Right lobe of liver (tissue), 6 donors: Measurements from ENCODE around the gene CACNA2D3. TPM values are rescaled to one million over a fixed set of nuclear protein-coding genes. Genes with fewer than 3 reads are reported as not detected.

Experiments used
- ATAC-seq, 4 donors: fragments of 200-7000 bp; cut with Tn5 transposase; one replicate each; pipeline ENCODE4 v1.9.1; 2020; ENCODE audit warnings: mild to moderate bottlenecking in 4 of 4, moderate library complexity in 4 of 4
- DNase-seq, 3 donors: peaks; one replicate each; pipeline ENCODE4 v3.0.0-alpha.2; 2020
- H3K27ac ChIP-seq, 3 donors: fragments of 200-600 bp; one replicate each; pipeline ENCODE4 v1.8.0; 2022
- H3K27me3 ChIP-seq, 2 donors: fragments of 200-600 bp; one replicate each; pipeline ENCODE4 v1.8.0; 2022
- H3K36me3 ChIP-seq, 4 donors: fragments of 200-600 bp; sonication (generic) in 1 of 4; one replicate each; pipeline versions ENCODE4 v1.5.1 to v1.8.0; 2017 to 2022; ENCODE audit warnings: control low read depth in 1 of 4
- H3K4me1 ChIP-seq, 4 donors: fragments of 200-600 bp; sonication (generic) in 1 of 4; one replicate each; pipeline versions ENCODE4 v1.5.1 to v1.8.0; 2017 to 2022; ENCODE audit warnings: control low read depth in 1 of 4
- H3K4me3 ChIP-seq, 3 donors: fragments of 200-600 bp; one replicate each; pipeline ENCODE4 v1.8.0; 2022
- H3K9me3 ChIP-seq, 4 donors: fragments of 200-600 bp; sonication (generic) in 1 of 4; one replicate each; pipeline versions ENCODE4 v1.5.1 to v1.8.0; 2017 to 2022; ENCODE audit warnings: control low read depth in 1 of 4
- POLR2A ChIP-seq: fragments of 450-650 bp; IDR thresholded peaks from one replicate; pipeline ENCODE4 v1.6.1; 2017; ENCODE audit warnings: antibody characterized with exemption, mild to moderate bottlenecking
- WGBS: methylation state at CpG from one replicate; pipeline ENCODE4 v1.1.6; 2018; ENCODE audit warnings: low coverage, low lambda C conversion rate; ENCODE audit not compliant: insufficient coverage; ENCODE audit errors: missing lambda C conversion rate; 5-methylcytosine and 5-hydroxymethylcytosine counted together
- intact Hi-C, 2 donors: fragments of 100-400 bp; cut with DNase I; formaldehyde crosslinking; loops; one replicate each; pipeline versions ENCODE4 v1.11.2 to v1.14.1; 2022
- total RNA-seq, 6 experiments: library from RNA; depleted of rRNA in 2 of 6; stranded (reverse); fragments of >200 nt in 2 of 6; fragmentation: NEBNext Ultra II Directional in 3 of 6; extraction: Animal tissue kit (Norgen Biotek cat#: 25700) in 3 of 6; gene quantifications; one replicate each; pipeline versions ENCODE4 v1.1.0 to v1.2.4, GENCODE V29; 2016 to 2023
- TF ChIP-seq, protein P1 (sequence below), 4 donors: fragments of 200-600 bp in 3 of 4; fragments of 450-650 bp in 1 of 4; IDR thresholded peaks; one replicate each; pipeline versions ENCODE4 v1.5.1 to v1.8.0; 2016 to 2022; ENCODE audit warnings: antibody characterized with exemption in 4 of 4, mild to moderate bottlenecking in 2 of 4
- donor health status: DM: no; HTN: yes; CAD: no.
- donor health status: DM: no; HTN: no; CAD: no.
- donor health status: DM: no; HTN: no; CAD: no.
- donor health status: DM: no; HTN: yes; CAD: no.
- donor health status: DM: no; HTN: yes; CAD: no.

CACNA2D3 gene
- total RNA-seq, 6 experiments from 2014 or later = 0.28 to 0.87 TPM; not detected in 4

DNA sequence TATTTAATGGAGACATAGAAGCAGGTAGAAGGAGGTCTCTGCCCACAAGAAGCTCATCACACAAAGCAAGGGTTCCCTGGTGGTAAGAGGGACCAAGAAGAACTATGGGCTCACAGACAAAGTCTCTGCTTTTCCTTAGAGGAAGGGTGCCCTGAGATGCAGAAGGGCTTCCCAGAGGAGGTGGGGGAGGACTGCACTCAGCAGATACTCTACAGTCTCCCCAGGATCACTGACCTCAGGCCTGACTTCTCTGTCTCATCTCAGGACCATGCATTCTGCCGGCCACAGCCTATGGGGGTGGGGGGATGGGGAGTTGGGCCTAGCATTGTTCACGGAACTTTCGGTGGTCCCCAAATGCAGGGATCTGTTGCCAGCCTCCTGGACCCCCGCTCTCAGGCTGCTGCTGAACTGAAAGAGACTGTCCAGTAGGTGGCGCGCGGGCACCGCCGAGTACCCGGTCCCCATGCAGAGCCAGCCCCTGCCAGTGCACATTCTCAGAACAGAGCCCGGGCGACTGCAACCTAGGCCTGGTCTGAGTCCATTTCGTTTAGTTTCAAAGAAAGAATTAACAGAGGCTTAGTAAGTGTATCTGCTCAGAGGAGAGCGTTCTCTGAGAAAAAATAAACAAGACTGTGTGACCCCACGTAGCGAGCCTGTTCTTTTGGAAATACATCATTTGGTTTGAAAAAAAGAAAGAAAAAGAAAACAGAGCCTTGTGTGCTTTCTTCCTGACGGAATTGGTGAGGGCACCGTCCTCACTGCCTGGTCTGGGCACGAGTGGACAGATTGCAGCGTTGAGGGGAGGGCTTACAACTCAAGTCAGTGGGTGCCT is 731.4 kb downstream of the CACNA2D3 start:
- Histone ChIP-seq H3K27ac (no peak overlapping the region), H3K4me1 (no peaks in the 10 kb centered on the region), H3K27me3 (no peaks in the 10 kb centered on the region), H3K36me3 (no peaks in the 10 kb centered on the region), H3K9me3 (no peaks in the 10 kb centered on the region), H3K4me3 (no peak overlapping the region)
- TF ChIP-seq, protein P1, sequence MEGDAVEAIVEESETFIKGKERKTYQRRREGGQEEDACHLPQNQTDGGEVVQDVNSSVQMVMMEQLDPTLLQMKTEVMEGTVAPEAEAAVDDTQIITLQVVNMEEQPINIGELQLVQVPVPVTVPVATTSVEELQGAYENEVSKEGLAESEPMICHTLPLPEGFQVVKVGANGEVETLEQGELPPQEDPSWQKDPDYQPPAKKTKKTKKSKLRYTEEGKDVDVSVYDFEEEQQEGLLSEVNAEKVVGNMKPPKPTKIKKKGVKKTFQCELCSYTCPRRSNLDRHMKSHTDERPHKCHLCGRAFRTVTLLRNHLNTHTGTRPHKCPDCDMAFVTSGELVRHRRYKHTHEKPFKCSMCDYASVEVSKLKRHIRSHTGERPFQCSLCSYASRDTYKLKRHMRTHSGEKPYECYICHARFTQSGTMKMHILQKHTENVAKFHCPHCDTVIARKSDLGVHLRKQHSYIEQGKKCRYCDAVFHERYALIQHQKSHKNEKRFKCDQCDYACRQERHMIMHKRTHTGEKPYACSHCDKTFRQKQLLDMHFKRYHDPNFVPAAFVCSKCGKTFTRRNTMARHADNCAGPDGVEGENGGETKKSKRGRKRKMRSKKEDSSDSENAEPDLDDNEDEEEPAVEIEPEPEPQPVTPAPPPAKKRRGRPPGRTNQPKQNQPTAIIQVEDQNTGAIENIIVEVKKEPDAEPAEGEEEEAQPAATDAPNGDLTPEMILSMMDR (IDR thresholded peaks at IDR 0.05) = peak; percentile 75 to 89 (median 86)
- TF ChIP-seq POLR2A = no peak
- DNase-seq (peak; percentile 76 to 79 (median 78)), ATAC-seq (peak; percentile 87 to 94 (median 91))
- WGBS = 32% methylated on average over 11 of the region's 20 CpGs
- intact Hi-C loops = loop anchor here (10.0 kb wide), 2 partner anchors 321 to 1401 kb away; no protein-coding TSS in a partner anchor

GRCh38 chr3:54856271-54856670 is 733.9 kb downstream of the CACNA2D3 start:
- WGBS = no CpG with 5 or more reads among the region's 1 CpG
- intact Hi-C loops = loop anchor here (10.0 kb wide), 2 partner anchors 319 to 1399 kb away; no protein-coding TSS in a partner anchor
- TF ChIP-seq POLR2A = no peak
- TF ChIP-seq, protein P1 (IDR thresholded peaks at IDR 0.05) = no peak
- H3K4me3 ChIP-seq = no peak overlapping the region
- H3K9me3 ChIP-seq = no peaks in the 10 kb centered on the region
- no peaks in the 10 kb centered on the region for H3K36me3 ChIP-seq
- H3K4me1 ChIP-seq = no peaks in the 10 kb centered on the region
- DNase-seq (no peak), ATAC-seq (no peak)
- no peaks in the 10 kb centered on the region for H3K27me3 ChIP-seq
- H3K27ac ChIP-seq = no peak overlapping the region

DNA sequence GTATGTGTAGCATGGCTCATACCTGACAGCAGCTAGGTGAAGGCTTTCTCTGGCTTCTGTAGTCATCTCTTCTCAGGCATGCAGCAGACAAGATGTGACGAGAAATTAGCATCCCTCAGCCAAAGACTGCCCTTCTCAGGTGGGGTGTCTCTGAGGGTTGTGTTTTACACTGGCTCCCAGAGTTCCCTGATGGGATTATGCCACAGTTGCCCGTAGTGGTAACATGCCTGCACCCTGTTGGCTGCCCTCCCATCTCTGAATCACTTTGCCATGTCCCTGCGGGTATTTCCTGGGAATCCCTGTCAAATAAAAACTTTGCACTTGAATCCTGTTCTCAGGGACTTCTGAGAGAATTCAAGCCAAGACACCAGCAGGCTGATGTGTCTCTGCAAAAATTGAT is 735.0 kb downstream of the CACNA2D3 start:
- ATAC-seq (no peak), DNase-seq (no peak)
- no peak overlapping the region for H3K27ac ChIP-seq
- WGBS = 29% methylated on average over 2 of the region's 3 CpGs
- no peaks in the 10 kb centered on the region for H3K36me3 ChIP-seq
- H3K4me1 ChIP-seq = no peaks in the 10 kb centered on the region
- no peak for TF ChIP-seq POLR2A
- TF ChIP-seq, protein P1 (IDR thresholded peaks at IDR 0.05) = no peak
- no peak overlapping the region for H3K4me3 ChIP-seq
- no peaks in the 10 kb centered on the region for H3K9me3 ChIP-seq
- H3K27me3 ChIP-seq = no peaks in the 10 kb centered on the region
- intact Hi-C loops = loop anchor here (10.0 kb wide), 2 partner anchors 317 to 1397 kb away; no protein-coding TSS in a partner anchor

DNA sequence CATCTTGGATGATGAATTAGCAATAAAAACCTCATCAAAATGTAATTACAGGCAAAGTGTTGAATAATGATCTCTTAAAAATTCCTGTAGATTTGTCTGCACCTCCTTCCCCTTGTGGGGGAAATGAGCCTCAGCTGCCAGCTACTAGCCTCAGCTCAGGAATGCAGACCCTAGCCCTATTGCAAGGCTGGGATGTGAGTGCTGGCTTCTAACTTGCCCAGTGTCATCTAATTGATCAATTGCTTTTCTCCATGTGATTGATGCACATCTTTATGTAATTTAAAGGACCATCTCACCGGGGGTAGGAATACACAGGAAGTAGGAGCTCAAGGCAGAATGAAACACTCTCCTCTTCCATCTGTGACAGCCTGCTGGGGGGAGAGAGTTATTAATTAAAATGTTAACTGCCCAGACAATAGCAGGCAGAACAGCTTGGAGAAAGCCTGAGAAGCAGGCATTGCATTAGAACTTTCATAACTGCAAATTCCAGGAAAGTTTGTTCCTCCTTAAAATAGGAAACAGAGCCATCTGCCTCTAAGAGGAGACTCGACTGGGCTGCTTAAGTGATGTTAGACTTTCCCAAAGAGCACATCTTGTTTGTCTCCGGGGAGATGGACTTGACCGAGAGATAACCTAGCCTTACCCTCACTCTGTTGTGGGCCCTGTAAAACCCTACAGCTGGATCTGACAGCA is 735.9 kb downstream of the CACNA2D3 start:
- no peak for TF ChIP-seq POLR2A
- TF ChIP-seq, protein P1 (IDR thresholded peaks at IDR 0.05) = no peak
- DNase-seq (no peak), ATAC-seq (no peak)
- intact Hi-C loops = loop anchor here (10.0 kb wide), 2 partner anchors 317 to 1397 kb away; no protein-coding TSS in a partner anchor
- Histone ChIP-seq H3K4me1 (no peaks in the 10 kb centered on the region), H3K27ac (no peak overlapping the region), H3K4me3 (no peak overlapping the region), H3K9me3 (no peaks in the 10 kb centered on the region), H3K27me3 (no peaks in the 10 kb centered on the region), H3K36me3 (no peaks in the 10 kb centered on the region)
- 23% methylated on average over 4 of the region's 4 CpGs for WGBS
